Esophagus muscularis mucosa (tissue), 4 donors: Measurements from ENCODE around the gene MTREX.

Experiments used
- EP300 ChIP-seq: sonication (generic); formaldehyde crosslinking; IDR thresholded peaks from one replicate; pipeline ENCODE4 v1.6.1; 2017; ENCODE audit warnings: antibody characterized with exemption
- POLR2A ChIP-seq: fragments of 450-650 bp; IDR thresholded peaks from one replicate; pipeline ENCODE4 v1.6.1; 2017; ENCODE audit warnings: antibody characterized with exemption, moderate library complexity, mild to moderate bottlenecking, low read depth
- TF ChIP-seq, protein P1 (sequence below), 3 experiments: fragments of 200-600 bp in 2 of 3; fragments of 450-650 bp in 1 of 3; sonication (generic) in 2 of 3; IDR thresholded peaks; one replicate each; pipeline ENCODE4 v1.5.1; 2017 to 2019; ENCODE audit warnings: antibody characterized with exemption in 3 of 3, mild to moderate bottlenecking in 2 of 3, moderate library complexity in 1 of 3

DNA sequence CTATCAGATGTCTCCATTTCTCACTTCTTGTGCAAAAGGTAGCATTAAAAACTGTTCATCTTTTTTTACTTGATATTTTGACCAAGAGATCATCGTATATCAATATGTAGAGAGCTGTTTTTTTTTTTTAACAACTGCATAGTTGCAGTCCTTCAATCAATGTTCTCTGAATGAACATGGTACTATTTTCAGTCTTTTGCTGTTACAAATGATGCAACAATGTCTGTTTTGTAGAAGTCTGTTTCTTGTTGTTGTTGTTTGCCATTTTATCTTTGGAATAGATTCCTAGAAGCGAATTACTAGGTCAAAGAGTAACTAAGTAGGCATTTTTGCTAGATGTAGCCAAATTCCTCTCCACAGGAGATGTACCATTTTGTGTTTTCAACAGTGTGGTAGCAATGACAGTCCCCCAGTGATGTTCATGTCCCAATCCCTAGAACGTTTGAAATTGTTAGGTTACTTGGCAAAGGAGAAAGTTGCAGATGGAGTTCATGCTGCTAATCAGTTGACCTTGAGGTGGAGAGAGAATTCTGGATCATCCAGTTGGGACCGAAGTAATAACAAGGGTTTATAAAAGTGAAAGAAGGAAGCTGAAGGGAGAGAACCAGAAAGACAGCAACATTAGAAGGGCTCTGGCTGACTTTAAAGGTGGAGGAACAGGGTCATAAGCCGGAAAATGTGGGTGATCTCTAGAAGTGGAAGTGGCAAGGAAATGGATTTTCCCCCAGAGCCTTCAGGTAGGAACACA lies 6.3 kb downstream of the MTREX start:
- no peak for TF ChIP-seq EP300
- TF ChIP-seq, protein P1, sequence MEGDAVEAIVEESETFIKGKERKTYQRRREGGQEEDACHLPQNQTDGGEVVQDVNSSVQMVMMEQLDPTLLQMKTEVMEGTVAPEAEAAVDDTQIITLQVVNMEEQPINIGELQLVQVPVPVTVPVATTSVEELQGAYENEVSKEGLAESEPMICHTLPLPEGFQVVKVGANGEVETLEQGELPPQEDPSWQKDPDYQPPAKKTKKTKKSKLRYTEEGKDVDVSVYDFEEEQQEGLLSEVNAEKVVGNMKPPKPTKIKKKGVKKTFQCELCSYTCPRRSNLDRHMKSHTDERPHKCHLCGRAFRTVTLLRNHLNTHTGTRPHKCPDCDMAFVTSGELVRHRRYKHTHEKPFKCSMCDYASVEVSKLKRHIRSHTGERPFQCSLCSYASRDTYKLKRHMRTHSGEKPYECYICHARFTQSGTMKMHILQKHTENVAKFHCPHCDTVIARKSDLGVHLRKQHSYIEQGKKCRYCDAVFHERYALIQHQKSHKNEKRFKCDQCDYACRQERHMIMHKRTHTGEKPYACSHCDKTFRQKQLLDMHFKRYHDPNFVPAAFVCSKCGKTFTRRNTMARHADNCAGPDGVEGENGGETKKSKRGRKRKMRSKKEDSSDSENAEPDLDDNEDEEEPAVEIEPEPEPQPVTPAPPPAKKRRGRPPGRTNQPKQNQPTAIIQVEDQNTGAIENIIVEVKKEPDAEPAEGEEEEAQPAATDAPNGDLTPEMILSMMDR (IDR thresholded peaks at IDR 0.05) = no peak
- no peak for TF ChIP-seq POLR2A
